HEK293T (cell line): ENCODE data around the gene KRTAP4-16.

Experiments
- ARNT ChIP-seq: fragments of 450-650 bp; IDR thresholded peaks from 2 replicates; pipeline ENCODE4 v1.6.1; 2017; ENCODE audit warnings: mild to moderate bottlenecking
- BHLHE40 ChIP-seq: fragments of 450-650 bp; IDR thresholded peaks from 2 replicates; pipeline ENCODE4 v1.6.1; 2016; ENCODE audit warnings: mild to moderate bottlenecking, moderate library complexity, borderline replicate concordance
- CTBP1 ChIP-seq: fragments of 450-650 bp; IDR thresholded peaks from 2 replicates; pipeline ENCODE4 v1.6.1; 2016; ENCODE audit warnings: borderline replicate concordance
- HDGF ChIP-seq: fragments of 450-650 bp; IDR thresholded peaks from 2 replicates; pipeline ENCODE4 v1.6.1; 2017; ENCODE audit warnings: antibody characterized with exemption, borderline replicate concordance
- L3MBTL2 ChIP-seq: fragments of 450-650 bp; conservative IDR thresholded peaks from 2 replicates; pipeline ENCODE4 v1.6.1; 2016; ENCODE audit warnings: mild to moderate bottlenecking
- NFRKB ChIP-seq: fragments of 450-650 bp; IDR thresholded peaks from 2 replicates; pipeline ENCODE4 v1.6.1; 2016; ENCODE audit warnings: mild to moderate bottlenecking, moderate library complexity
- SP1 ChIP-seq: fragments of 450-650 bp; IDR thresholded peaks from 2 replicates; pipeline ENCODE4 v1.6.1; 2017
- SUZ12 ChIP-seq: fragments of 450-650 bp; IDR thresholded peaks from 2 replicates; pipeline ENCODE4 v1.6.1; 2016; ENCODE audit warnings: mild to moderate bottlenecking
- TARDBP ChIP-seq: fragments of 450-650 bp; IDR thresholded peaks from 2 replicates; pipeline ENCODE4 v1.6.1; 2016
- ZNF384 ChIP-seq: fragments of 450-650 bp; IDR thresholded peaks from 2 replicates; pipeline ENCODE4 v1.6.1; 2016
- TF ChIP-seq, protein P1 (sequence below): fragments of 450-650 bp; IDR thresholded peaks from 2 replicates; pipeline ENCODE4 v1.6.1; 2016

DNA sequence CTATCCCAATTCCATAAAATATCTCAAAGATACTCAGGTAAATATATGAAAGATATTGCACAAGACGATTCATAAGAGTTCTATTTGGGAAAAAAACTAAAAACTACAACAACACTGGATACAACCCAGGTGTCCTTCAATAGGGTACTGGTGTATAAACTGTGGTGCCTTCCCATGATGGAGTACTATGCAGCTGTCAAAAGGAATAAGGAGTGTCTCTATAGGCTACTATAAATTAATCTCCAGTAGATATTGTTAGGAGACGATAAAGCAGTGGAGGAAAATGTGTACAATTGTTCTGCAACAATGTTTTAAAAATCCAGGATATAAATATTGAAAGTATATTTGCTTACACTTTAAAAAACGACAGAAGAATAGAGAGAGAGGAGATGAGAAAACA is 24.4 kb upstream of the KRTAP4-16 start:
- TF ChIP-seq ZNF384 (no peak), ARNT (no peak), CTBP1 (no peak), SP1 (no peak), BHLHE40 (no peak), L3MBTL2 (no peak), TARDBP (no peak), SUZ12 (no peak), NFRKB (no peak), HDGF (no peak)
- TF ChIP-seq, protein P1, sequence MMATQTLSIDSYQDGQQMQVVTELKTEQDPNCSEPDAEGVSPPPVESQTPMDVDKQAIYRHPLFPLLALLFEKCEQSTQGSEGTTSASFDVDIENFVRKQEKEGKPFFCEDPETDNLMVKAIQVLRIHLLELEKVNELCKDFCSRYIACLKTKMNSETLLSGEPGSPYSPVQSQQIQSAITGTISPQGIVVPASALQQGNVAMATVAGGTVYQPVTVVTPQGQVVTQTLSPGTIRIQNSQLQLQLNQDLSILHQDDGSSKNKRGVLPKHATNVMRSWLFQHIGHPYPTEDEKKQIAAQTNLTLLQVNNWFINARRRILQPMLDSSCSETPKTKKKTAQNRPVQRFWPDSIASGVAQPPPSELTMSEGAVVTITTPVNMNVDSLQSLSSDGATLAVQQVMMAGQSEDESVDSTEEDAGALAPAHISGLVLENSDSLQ: no peak
